Measurements from ENCODE around the gene ICE2.

ICE2 gene

DNA sequence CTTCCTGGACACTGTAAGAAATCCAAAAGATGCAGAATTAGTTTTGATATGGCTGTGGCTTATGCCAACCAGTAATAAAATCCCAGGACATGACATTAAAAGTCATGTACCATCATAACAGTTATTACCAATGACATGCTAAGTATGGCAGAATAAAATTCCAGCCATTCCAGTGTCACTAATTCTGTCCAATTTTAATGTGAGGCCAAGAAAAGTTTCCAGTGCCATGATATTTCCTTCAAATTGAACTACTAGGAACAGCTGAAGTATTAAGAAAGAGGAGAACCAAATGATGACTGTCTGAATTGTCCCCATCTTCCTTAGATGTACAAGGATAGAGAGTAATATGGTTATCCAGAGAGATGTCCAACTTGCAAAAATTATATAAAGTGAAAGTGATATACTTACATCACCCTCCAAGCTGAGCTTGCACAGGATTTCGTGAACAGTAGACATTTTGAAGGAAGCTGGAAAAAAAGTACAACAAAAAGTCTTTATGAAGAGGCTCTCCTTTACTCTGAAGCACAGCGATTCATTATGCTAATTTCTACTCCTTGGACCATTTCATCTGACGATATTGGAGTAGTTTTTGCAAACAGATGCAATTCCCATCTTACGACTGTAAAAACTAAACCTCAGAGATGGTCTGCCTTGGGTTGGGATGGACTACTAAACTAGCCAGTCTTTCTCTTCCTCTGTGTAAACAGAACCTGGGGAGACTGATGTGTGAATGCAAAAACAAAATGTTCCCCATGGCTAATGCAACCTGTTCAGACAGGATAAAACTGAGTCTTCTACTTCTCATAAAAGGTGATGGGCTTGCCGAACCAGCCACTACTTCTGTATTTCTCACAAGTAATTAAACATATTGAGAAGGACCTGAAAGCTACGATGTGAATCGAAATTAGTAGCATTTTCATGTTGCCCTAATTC is 93.1 kb downstream of the ICE2 start:
- DNase-seq: no peak

DNA sequence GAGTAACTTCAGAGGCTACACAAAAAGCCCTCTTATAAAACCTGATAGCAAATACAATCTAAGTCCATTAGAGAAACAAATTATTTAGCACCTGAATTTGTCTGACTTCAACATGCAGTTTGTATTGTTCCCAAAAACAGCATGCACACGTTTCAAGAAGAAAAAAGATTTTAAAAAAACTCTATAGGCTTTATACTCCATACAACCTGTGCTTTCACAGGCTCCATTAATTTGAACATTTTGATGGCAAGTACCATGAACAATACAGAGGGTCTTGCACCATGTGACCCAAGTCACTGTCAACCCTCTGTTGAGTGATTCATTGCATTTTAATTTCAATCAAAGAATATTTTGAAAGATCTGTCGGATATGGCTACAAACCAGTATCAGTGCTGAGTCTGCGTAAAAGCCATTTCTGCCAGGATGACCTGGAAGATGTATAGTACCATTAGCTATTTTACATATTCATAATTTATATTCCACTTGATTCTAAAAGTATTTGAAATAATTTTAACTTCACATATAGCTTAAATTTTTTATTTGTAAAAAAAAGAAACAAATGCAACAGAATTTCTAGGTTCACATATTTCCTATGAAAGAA is 94.3 kb downstream of the ICE2 start:
- DNase-seq: no peak

DNA sequence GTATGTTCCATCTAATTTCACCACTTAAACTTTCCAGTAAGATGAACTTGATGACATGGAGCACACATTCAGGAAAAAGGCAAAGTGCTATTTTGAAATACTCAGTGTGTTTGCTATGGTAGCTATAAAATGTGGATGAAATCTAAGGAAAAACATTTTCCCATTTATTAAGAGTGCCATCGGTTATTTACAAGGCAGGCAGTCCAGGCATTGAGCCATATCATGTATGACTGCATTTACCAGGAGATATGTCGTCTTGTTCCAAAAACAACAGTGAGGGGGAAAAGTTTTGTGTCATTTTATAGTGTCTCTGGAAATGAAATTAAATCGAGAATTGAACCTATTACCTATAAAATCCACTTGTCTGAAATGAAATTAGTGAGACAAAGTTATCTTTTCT is 94.9 kb downstream of the ICE2 start:
- DNase-seq: no peak

DNA sequence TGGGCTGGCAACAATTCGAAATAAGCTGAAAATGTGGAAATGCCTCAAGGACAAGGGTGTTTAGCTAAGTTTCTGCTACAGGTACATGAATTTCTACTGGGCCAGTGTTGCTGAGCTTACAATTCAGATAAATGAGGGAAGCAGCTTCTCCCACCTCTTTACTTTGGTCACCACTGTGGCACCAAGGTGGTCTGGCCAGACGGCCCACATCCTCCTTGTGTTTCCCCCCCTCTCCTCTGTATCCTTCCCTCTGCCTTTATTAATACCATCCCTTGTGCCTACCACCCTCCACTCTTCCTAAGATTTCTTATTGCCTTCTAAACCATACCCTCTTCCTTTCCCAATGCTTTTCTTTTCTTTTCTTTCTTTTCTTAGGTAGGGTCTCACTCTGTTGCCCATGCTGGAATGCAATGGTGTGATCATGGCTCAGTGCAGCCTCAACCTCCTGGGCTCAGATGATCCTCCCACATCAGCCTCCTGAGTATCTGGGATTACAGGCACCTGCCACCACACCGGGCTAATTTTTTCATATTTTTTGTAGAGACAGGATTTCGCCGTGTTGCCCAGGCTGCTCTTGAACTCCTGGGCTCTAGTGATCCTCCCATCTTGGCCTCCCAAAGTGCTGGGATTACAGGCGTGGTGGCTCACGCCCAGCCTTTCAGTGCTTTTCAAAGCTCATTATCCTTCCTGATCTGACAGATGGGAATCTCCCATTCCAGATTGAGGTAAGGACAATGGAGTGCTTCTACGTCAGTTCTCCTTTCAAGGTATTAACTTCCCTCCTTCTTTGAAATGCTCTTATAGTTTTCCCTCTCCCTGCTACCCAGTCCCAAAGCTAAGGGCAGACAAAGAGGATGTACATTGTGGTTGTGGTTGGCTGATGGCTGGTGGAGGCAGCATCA is 95.9 kb downstream of the ICE2 start:
- no peak for DNase-seq

DNA sequence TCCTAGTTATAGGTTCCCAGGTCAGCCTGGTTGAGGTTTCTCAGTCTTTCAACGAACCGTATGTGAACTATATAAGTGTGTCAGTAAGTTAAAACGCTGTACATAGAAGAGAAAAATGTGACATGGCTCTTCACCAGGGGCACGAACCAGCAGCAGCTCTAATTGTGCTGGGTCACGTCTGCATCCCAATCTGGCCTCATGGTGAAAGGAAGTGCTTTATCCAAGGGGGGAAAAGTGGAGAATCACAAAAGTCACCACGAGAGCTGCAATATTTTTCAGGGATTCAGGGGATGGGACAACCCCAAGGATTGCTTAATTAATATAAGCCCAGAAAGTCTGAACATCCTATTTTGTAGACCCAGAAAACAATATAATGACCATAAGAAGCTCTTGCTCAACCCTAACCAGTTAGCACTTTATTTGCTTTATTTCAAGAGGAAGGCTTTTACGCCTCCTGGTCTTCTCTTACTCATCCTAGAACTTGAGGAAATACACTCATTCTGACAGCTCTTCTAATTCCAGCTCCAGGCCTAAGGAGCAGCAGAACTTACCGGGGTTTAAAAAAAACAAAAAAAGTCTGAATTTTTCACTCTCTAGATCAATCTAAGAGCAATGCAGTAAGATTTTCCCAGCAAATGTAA is 97.7 kb downstream of the ICE2 start:
- DNase-seq: no peak

DNA sequence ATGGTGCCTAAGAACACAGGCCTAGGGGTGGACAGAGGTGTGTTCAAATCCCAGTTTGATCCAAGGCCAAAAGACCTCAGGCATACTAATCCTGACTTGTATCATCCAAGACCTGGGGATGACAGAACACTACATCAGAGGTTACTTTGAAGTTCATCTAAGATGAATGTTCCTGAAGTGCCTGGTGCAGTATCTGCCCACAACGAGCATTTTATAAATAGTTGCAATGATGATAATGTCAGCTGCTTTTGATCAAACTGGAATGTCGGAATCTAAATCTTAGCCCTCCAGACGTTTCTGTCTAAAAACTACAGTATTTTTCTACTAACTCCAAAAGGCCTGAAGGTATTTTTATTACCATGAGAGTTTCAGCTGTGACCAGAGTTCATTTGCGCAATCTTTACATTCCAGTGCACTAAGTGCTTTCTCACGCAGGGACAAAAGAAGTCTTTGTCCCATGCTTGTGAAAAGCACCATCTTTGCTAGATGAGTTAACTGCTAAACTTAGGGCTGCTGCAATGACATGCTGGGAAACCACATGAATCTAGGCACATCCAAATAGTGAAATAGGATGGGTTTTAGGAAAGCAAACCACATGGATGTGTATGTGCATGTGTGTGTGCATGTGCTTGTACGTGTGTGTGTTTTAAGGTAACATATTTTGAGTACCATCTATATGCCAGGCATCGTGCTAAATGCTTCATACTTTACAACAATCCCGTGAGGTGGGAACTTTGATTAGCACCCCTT is 99.2 kb downstream of the ICE2 start:
- no peak for DNase-seq

DNA sequence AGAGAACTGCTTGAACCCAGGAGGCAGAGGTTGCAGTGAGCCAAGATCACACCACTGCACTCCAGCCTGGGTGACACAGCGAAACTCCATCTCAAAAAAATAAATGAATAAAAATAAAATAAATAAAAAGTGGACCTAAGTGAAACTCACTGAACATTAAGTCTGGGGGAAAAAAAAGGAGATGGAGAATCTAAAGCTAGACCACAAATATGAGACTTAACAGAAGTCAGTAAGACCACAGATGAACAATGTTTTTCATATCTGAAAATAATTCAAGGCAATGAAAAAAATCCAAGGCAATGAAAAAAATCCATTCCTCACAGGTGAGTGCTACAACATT is 99.8 kb downstream of the ICE2 start:
- DNase-seq: no peak

DNA sequence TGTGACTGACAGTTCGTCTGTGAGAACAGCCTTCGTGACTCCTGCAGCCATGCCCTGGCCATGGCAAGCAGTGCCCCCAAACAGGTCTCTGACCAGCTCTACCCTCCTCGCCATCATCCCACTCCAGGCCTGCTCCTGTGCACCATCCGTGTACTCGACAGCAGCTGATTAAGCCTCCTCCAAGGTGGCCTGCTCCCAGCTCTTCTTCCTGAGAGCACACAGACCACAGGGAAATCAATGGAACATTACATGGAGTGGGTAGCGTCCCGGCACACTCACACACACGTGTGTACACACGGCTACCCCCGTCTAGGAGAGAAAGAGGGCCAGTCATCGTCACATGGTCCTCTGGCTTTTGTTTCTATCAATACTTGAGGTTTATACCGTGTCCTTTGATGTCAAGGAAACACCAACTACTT is 102.3 kb downstream of the ICE2 start:
- no peak for DNase-seq

DNA sequence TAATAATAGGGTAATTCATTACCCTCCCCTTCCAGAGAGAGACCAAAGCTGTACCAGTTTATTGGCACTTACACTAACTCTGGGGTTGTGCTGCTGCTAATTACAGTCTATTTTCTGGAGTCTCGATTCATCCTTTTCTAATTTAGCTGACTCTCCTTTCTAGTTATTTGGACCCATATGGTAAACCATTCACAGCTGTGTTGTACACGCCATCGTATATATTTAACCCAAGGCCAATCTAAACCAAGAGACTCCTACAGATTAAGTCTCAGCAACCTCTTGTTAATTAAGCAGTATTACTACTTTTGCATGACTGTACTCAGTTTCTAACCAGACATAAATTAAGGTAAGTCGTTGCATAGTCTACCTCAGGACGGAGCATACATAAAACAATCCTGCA is 103.6 kb downstream of the ICE2 start:
- no peak for DNase-seq

DNA sequence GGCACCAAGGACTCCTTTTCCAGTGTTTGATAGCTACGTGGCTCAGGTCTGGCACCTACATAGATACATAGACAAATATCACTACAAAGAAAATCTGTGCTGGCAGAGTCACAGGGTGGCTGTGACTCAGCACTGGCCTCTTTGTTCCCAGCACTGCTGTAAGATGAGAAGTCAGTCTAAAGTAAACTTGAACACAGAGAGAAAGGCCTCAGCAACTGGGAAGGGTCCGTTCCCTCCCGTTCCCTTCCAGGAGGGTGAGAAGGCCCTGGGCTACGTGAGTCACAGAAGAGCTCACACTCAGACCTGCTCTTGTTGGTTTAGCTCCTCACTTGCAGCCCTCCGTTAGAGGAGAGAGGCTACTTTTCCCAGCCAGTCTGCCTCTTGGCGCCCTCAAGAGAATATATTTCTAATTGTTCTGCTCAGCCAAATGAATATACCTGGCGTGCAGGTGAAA is 104.3 kb downstream of the ICE2 start:
- DNase-seq: peak; percentile 71

DNA sequence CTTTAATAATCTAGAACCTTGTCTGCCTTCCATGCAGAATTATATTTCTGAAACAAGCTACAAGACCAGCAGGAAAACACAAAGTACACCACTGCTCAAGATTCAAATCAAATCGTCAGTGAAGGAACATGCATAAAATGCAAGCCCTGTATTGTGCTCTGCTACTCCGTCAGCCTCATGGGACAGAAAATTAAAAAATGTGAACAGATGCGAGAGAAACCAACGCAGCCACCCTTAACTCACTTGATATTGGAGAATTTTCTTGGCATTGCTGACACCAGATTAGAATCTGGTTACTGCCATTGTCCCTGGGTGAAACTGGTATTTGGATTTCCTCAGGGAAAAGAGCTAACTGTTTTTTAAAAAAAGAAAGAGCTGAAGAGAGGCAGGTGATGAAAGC is 104.7 kb downstream of the ICE2 start:
- DNase-seq: no peak

DNA sequence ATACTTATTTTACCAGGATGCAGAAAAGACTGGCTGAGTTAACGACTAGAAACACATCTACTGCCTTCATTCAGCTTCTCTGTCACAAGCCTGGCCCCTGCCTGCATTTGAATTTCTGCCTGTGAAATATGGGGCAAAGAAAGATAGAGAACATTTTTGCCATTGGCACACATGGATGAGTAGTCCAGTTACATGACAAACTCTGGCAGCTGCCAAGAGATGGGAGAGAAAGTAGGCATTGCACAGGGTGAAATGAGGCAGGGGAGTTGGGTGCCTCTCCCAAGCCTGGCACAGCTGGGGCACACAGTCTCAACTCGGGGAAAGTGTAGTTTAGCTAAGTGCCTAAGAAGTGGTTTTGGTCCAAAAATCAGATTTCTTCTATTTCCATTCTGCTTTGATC is 105.2 kb downstream of the ICE2 start:
- DNase-seq: no peak

DNA sequence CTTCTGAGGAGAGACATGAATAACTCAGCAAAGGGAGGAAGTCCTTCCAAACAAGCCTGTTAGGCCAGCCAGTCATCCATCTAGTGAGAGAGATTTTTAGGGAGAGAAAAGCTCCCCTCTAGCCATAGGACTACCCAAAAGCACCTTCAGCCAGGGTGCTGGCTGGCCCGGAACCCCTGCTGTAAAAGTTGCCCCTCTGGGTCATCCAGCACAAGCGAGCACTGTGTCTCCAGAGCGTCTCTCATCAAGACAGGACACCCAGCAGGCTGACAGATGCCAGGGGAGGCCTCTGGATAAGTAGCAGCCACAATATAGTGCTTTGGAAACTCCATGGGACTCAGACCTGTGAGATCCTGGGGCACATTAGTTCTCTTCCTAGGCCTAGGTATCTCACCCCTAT is 105.6 kb downstream of the ICE2 start:
- no peak for DNase-seq

DNA sequence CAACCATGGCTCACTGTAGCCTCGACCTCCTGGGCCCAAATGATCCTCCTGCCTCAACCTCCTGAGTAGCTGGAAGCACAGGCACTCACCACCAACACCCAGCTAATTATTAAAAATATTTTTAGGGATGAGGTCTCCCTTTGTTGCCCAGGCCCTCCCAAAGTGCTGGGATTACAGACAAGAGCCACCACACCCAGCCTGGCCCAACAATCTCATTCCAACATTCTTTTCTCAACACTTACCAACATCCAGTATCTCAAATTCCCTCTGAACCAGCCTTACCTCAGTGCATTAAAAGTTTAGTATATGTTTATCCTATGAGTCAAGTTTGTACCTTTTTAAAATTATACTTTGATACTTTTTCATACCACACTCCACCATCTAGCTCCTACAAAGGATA is 106.2 kb downstream of the ICE2 start:
- DNase-seq: no peak

DNA sequence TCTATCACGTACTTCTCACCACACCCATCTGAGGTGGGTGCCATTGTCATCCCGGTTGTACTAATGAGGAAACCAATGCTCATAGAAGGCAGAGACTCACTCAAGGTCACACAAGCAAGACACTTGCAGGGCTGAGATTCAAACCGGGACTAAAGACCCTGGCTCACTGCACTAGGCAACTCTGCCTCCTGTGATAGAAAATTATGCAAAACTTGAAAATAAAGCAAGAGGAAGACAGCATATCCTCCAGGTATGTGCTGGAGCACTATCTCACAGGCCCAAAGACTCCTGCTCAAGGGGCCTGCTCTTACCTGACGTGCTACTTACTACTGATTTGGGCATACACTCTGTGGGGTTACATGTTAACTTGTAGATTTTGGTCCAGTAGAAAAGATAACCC is 106.7 kb downstream of the ICE2 start:
- no peak for DNase-seq

DNA sequence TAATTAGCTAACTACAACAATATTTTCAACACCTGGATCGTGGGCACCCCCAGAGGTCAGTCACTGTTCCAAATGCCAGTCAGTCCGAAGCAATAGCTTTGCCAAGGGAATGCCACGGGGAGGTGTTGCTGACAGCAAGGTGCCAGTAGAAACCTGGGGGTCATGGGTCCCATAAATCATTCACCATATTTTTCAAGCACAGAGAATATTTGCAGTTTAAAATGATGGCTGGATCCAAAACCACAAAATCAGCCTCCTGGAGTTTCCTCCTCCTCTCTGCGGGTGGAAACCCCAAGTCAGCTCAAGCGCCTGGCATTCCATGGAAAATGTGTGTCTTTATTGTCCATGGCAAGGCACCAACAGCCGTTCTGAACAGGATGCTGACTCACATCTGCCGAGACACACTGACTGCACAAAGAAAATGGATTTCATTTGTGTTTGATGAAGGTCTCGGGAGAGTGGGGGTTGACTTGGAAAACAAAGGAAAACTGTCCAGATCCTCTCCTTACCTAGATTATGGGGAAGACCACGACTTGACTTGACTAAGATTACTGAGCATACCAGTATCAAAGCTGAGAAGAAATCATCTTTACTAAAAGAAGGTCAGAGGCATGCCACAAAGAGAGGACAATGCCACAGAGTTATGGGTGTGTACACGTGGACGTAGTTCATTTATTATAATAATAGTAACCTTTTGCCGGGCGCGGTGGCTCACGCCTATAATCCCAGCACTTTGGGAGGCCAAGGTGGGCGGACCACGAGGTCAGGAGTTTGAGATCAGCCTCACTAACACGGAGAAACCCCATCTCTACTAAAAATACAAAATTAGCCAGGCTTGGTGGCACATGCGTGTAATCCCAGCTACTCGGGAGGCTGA is 107.5 kb downstream of the ICE2 start:
- peak; percentile 32 for DNase-seq

DNA sequence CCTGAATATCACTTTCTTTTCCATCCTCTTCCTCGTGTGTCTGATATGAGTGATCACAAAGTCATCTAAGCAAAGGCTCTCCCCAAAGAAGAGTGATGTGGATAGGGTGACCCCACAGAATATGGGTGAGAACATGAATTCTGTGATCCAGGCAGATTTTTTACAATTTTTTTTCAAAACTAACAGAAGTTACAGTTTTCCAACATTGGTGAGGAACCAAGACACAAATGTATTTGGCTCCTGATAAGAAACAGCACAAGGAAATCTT is 108.1 kb downstream of the ICE2 start:
- DNase-seq: no peak

DNA sequence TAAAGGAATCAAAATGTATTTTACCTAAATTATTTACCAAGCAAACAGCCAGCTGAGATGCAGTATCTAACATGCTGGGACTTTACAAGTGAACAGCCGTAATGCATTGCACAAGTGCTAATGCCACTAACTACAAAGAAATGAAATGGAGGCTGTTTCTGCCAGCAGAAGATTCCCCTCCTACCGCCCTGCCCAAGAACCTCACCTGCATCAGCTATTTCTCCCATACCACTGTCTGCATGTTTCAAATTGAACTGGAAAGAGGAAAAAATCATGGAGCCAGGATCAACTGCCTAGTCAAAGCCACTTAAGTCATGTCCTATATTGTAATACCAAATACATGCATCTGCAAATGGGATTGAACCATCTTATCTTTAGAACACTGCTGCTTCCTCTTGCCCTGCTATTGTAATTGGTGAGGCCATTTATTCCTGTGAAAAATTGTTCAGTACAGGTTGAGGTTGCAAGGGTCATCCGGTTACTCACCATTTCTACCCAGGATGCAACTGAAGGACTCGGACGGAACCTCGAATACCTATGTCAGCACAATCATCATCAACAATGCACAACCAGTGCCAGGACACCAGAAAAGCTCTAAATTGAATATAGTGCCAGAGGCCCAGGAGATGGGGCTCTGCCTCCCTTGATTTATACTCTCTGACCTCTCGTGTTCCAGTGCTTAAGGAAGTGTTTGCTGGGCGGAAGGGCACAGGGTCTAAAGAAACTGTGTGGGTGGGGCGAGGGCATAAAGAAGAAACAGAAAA is 108.7 kb downstream of the ICE2 start:
- DNase-seq: no peak

DNA sequence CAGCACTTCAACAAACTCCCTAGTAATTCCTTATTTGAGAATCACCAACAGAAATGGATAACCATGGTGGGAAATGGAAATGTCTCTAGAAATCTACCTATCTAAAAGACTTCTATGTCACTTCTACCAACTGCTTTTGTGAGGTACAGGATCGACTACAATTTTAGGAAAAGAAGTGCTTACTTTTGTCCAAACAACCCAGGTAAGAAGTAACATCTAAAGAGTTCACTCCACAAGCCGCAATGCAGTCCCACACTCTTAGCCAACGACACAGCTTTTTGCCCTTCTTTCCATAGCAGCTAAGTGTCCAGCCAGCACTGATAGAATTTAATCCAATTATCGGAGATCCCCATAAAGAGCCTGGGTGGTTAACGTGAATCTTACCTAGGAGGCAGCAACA is 109.2 kb downstream of the ICE2 start:
- no peak for DNase-seq

Data from SHP77 treated with DMSO at 0.1 percent for 48 hours (cell line).